GM23338 (cell line): Measurements from ENCODE around the gene SLC7A6. TPM values are rescaled to one million over a fixed set of nuclear protein-coding genes. Genes with fewer than 3 reads are reported as not detected.

ENCODE experiments used
- ATAC-seq: fragments of 200-7000 bp; cut with Tn5 transposase; 3 replicates; pipeline ENCODE4 v1.9.1; 2020
- DNase-seq: peaks from one replicate; pipeline ENCODE4 v3.0.0-alpha.2; 2015; ENCODE audit warnings: low spot score
- H2AFZ ChIP-seq: fragments of 200-600 bp; sonication (generic); 2 replicates; pipeline ENCODE4 v1.8.0; 2016; ENCODE audit warnings: antibody characterized with exemption, mild to moderate bottlenecking, moderate library complexity
- H3F3A ChIP-seq: fragments of 200-600 bp; sonication (generic); replicated peaks from 2 replicates; pipeline ENCODE4 v1.8.0; 2017; ENCODE audit warnings: antibody characterized with exemption, mixed run types, low read depth
- H3K27ac ChIP-seq: fragments of 200-600 bp; sonication (generic); 2 replicates; pipeline ENCODE4 v1.6.1; 2016; ENCODE audit warnings: low read depth
- H3K27me3 ChIP-seq: fragments of 200-600 bp; sonication (generic); 2 replicates; pipeline ENCODE4 v1.8.0; 2016; ENCODE audit warnings: mild to moderate bottlenecking, mixed run types, moderate library complexity; ENCODE audit not compliant: insufficient read depth
- H3K36me3 ChIP-seq: fragments of 200-600 bp; sonication (generic); 2 replicates; pipeline ENCODE4 v1.8.0; 2016; ENCODE audit warnings: mild to moderate bottlenecking; ENCODE audit not compliant: insufficient read depth
- H3K4me1 ChIP-seq: fragments of 200-600 bp; sonication (generic); 2 replicates; pipeline ENCODE4 v1.8.0; 2016; ENCODE audit warnings: mild to moderate bottlenecking, moderate library complexity; ENCODE audit not compliant: insufficient read depth
- H3K4me2 ChIP-seq: fragments of 200-600 bp; sonication (generic); 2 replicates; pipeline ENCODE4 v1.7.1; 2017; ENCODE audit warnings: mixed run types
- H3K4me3 ChIP-seq: fragments of 200-600 bp; sonication (generic); 2 replicates; pipeline ENCODE4 v1.6.1; 2016; ENCODE audit warnings: mixed run types
- H3K79me2 ChIP-seq: fragments of 200-600 bp; sonication (generic); replicated peaks from 2 replicates; pipeline ENCODE4 v1.8.0; 2017; ENCODE audit warnings: mild to moderate bottlenecking; ENCODE audit not compliant: insufficient read depth
- H3K9me2 ChIP-seq: fragments of 200-600 bp; sonication (generic); 2 replicates; pipeline ENCODE4 v1.8.0; 2017; ENCODE audit not compliant: insufficient read depth
- H4K20me1 ChIP-seq: fragments of 200-600 bp; sonication (generic); replicated peaks from 2 replicates; pipeline ENCODE4 v1.8.0; 2017; ENCODE audit warnings: mild to moderate bottlenecking; ENCODE audit not compliant: insufficient read depth
- H3K27ac Mint-ChIP-seq: 2 replicates; pipeline ENCODE4 v1.8.0; 2020; ENCODE audit warnings: inconsistent platforms, mild to moderate bottlenecking, moderate library complexity, mixed read lengths
- H3K27me3 Mint-ChIP-seq: 3 replicates; pipeline ENCODE4 v1.8.0; 2022; ENCODE audit warnings: low read depth, mild to moderate bottlenecking, moderate library complexity, mixed read lengths, inconsistent platforms; ENCODE audit not compliant: insufficient read depth, poor library complexity
- H3K36me3 Mint-ChIP-seq: 3 replicates; pipeline ENCODE4 v1.8.0; 2021; ENCODE audit warnings: low read depth, mild to moderate bottlenecking, inconsistent platforms, moderate library complexity, mixed read lengths
- H3K4me1 Mint-ChIP-seq: 3 replicates; pipeline ENCODE4 v1.8.0; 2020; ENCODE audit warnings: mild to moderate bottlenecking, inconsistent platforms, mixed read lengths
- H3K4me3 Mint-ChIP-seq: 3 replicates; pipeline ENCODE4 v1.8.0; 2021; ENCODE audit warnings: moderate library complexity, mild to moderate bottlenecking, inconsistent platforms, mixed read lengths
- H3K9me3 Mint-ChIP-seq: 3 replicates; pipeline ENCODE4 v1.8.0; 2020; ENCODE audit warnings: moderate library complexity, mild to moderate bottlenecking, inconsistent platforms, mixed read lengths
- EZH2 ChIP-seq: fragments of 200-600 bp; sonication (generic); IDR thresholded peaks from one replicate; pipeline ENCODE4 v1.8.0; 2017; ENCODE audit warnings: antibody characterized with exemption, mild to moderate bottlenecking, low read depth; ENCODE audit not compliant: unreplicated experiment
- JUNB ChIP-seq: IDR thresholded peaks from one replicate; pipeline ENCODE4 v1.6.1; 2016; ENCODE audit warnings: antibody characterized with exemption; ENCODE audit not compliant: unreplicated experiment
- NANOG ChIP-seq: IDR thresholded peaks from 2 replicates; pipeline ENCODE4 v1.6.1; 2016; ENCODE audit warnings: antibody characterized with exemption, borderline replicate concordance
- POLR2AphosphoS5 ChIP-seq: IDR thresholded peaks from 2 replicates; pipeline ENCODE4 v1.6.1; 2016; ENCODE audit warnings: antibody characterized with exemption, low read depth
- STAT1 ChIP-seq: IDR thresholded peaks from one replicate; pipeline ENCODE4 v1.6.1; 2016; ENCODE audit warnings: antibody characterized with exemption; ENCODE audit not compliant: unreplicated experiment
- ZNF114 ChIP-seq: fragments of 250-450 bp; sonication (Bioruptor Pico); IDR thresholded peaks from 2 replicates; pipeline ENCODE4 v1.5.0; 2020; ENCODE audit warnings: mild to moderate bottlenecking, moderate library complexity
- polyA plus RNA-seq: library from polyadenylated mRNA; unstranded; fragments of >200 nt; fragmentation: Nextera tagmentation; extraction: Ambion mirVana; gene quantifications from 2 replicates; pipeline ENCODE4 v1.2.1, GENCODE V29; 2016
- total RNA-seq: library from RNA; depleted of rRNA; stranded (reverse); fragments of >200 nt; shearing (Covaris generic); gene quantifications from 2 replicates; pipeline ENCODE4 v1.2.3, GENCODE V29; 2014
- TF ChIP-seq, protein P1 (sequence below), 2 experiments: fragments of 200-600 bp in 1 of 2; sonication (generic) in 1 of 2; conservative IDR thresholded peaks; 2 replicates each; pipeline versions ENCODE4 v1.5.1 to v1.6.1; 2016 to 2017; ENCODE audit warnings: antibody characterized with exemption in 2 of 2, low read depth in 2 of 2, mild to moderate bottlenecking in 2 of 2, moderate library complexity in 1 of 2
- TF ChIP-seq, protein P2 (sequence below): IDR thresholded peaks from 2 replicates; pipeline ENCODE4 v1.6.1; 2016; ENCODE audit warnings: antibody characterized with exemption

SLC7A6 gene
- total and polyA plus RNA-seq, 2 experiments from 2014 or later, result 16.6 to 30.9 TPM

DNA sequence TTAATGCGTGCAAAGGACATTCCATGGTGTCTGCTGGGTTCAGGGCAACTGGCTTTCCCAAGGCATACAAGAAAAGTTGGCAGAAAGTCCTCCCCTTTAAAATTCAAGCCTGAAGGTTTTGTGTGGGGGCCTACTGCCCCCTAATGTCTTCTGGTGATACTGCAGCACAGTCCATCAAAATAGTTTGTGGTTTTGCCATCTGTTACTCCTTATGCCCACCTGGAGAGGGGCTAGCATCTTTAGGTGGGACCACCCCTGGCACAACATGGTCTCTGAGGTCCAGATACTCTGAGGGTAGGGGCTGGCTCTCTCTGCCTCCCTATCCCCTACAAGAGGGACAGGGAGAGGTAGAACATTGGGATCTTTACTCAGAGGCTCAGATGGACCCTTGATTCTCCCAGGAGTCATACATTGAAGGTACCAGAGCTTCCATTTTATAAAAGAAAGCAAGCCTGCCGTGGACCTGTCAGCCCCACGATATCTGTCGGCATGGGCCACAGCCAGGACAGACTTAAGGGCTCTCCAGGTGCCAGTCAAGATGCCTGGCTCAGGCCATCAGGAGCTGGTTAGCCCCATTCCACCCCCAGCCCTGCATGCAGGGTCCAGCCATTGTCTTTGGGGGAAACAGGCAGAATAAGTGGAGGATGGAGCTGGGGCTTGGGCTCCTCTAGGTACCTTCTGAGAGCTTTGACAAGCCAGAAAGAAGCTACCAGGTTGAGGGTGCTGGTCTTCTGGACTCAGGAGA is 34.7 kb upstream of the SLC7A6 start:
- Mint-ChIP-seq H3K4me1 (peaks cover 19% of the 10 kb centered on the region), H3K27me3 (peaks cover 4% of the 10 kb centered on the region), H3K4me3 (no peak overlapping the region), H3K9me3 (no peaks in the 10 kb centered on the region; the same call in 2 of the 3 replicates), H3K36me3 (peaks cover 46% of the 10 kb centered on the region), H3K27ac (no peak overlapping the region)
- peaks cover 11% of the 10 kb centered on the region for H3F3A ChIP-seq
- peaks cover 13% of the 10 kb centered on the region for H3K4me1 ChIP-seq
- H3K4me2 ChIP-seq, result no peak overlapping the region
- no peak overlapping the region for H2AFZ ChIP-seq
- no peaks in the 10 kb centered on the region for H3K9me2 ChIP-seq
- TF ChIP-seq, protein P1, sequence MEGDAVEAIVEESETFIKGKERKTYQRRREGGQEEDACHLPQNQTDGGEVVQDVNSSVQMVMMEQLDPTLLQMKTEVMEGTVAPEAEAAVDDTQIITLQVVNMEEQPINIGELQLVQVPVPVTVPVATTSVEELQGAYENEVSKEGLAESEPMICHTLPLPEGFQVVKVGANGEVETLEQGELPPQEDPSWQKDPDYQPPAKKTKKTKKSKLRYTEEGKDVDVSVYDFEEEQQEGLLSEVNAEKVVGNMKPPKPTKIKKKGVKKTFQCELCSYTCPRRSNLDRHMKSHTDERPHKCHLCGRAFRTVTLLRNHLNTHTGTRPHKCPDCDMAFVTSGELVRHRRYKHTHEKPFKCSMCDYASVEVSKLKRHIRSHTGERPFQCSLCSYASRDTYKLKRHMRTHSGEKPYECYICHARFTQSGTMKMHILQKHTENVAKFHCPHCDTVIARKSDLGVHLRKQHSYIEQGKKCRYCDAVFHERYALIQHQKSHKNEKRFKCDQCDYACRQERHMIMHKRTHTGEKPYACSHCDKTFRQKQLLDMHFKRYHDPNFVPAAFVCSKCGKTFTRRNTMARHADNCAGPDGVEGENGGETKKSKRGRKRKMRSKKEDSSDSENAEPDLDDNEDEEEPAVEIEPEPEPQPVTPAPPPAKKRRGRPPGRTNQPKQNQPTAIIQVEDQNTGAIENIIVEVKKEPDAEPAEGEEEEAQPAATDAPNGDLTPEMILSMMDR (conservative IDR thresholded peaks at IDR 0.05; ENCODE audit: low read depth in 2 of 2), result peak; percentile 80 to 92
- TF ChIP-seq NANOG (no peak), JUNB (no peak), STAT1 (no peak), ZNF114 (CRISPR knock-in tag) (no peak)
- DNase-seq (peak; percentile 73), ATAC-seq (peak; percentile 30)
- no peak overlapping the region for H3K4me3 ChIP-seq
- peaks cover 20% of the 10 kb centered on the region for H3K79me2 ChIP-seq
- peaks cover 8% of the 10 kb centered on the region; the same call in 1 of the 2 replicates for H3K36me3 ChIP-seq
- H3K27ac ChIP-seq, result no peak overlapping the region
- peaks cover 16% of the 10 kb centered on the region for H4K20me1 ChIP-seq
- H3K27me3 ChIP-seq, result no peaks in the 10 kb centered on the region

DNA sequence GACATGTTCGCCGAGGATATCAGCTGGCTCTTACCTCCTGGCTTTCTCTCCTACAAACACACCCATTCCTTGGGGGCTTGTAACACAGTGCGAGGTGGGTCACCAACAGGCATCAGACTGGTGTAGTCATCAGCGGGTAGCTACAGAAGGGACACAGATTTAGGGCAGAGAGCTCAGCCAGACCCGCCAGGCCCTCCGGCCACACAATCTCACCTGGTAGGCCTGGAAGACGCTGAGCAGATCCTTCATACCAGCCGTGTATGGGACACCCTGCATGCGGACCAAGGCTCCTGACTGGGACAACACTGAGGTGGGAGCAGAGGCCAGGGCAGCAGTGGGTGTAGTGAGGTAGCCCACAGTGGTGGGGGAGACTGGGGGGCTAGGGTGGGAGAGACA is 34.2 kb upstream of the SLC7A6 start:
- peaks cover 46% of the 10 kb centered on the region for H3K36me3 Mint-ChIP-seq
- H3K36me3 ChIP-seq, result peaks cover 8% of the 10 kb centered on the region; the same call in 1 of the 2 replicates
- H3K27me3 ChIP-seq, result no peaks in the 10 kb centered on the region

More for the DNA sequence above, 34.2 kb upstream of the SLC7A6 start:
- Histone ChIP-seq H4K20me1 (peaks cover 18% of the 10 kb centered on the region), H3K9me2 (no peaks in the 10 kb centered on the region), H3K79me2 (peaks cover 23% of the 10 kb centered on the region), H3K4me2 (no peak overlapping the region), H3F3A (peaks cover 13% of the 10 kb centered on the region), H3K4me3 (no peak overlapping the region), H3K27ac (no peak overlapping the region), H2AFZ (no peak overlapping the region), H3K4me1 (peaks cover 14% of the 10 kb centered on the region)
- ATAC-seq (no peak), DNase-seq (no peak)
- Mint-ChIP-seq H3K4me3 (no peak overlapping the region), H3K27ac (no peak overlapping the region), H3K4me1 (peaks cover 22% of the 10 kb centered on the region), H3K9me3 (no peaks in the 10 kb centered on the region; the same call in 2 of the 3 replicates), H3K27me3 (peaks cover 4% of the 10 kb centered on the region)
- TF ChIP-seq STAT1, result no peak
- no peak for TF ChIP-seq EZH2
- TF ChIP-seq, protein P2, sequence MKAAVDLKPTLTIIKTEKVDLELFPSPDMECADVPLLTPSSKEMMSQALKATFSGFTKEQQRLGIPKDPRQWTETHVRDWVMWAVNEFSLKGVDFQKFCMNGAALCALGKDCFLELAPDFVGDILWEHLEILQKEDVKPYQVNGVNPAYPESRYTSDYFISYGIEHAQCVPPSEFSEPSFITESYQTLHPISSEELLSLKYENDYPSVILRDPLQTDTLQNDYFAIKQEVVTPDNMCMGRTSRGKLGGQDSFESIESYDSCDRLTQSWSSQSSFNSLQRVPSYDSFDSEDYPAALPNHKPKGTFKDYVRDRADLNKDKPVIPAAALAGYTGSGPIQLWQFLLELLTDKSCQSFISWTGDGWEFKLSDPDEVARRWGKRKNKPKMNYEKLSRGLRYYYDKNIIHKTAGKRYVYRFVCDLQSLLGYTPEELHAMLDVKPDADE, result no peak
- TF ChIP-seq JUNB, result no peak
- peak; percentile 38 for TF ChIP-seq POLR2AphosphoS5
